A673 (cell line): Measurements from ENCODE around the gene CDHR3. TPM values are rescaled to one million over a fixed set of nuclear protein-coding genes. Genes with fewer than 3 reads are reported as not detected.

Source experiments
- BruUV-seq: library from RNA; stranded (reverse); fragments of 400-500 nt; replicated peaks from 2 replicates; lab custom pipeline; 2021; lab: Mats Ljungman, UMichigan
- CTCF ChIA-PET: fragments of 300-600 bp; sonication (Branson Sonifier 250); formaldehyde crosslinking; loops from one replicate; lab custom pipeline; 2022; ENCODE audit warnings: antibody characterized with exemption; lab: Charles Lee
- POLR2A ChIA-PET: fragments of 300-600 bp; sonication (Branson Sonifier 250); formaldehyde crosslinking; loops from one replicate; lab custom pipeline; 2022; ENCODE audit warnings: antibody characterized with exemption; ENCODE audit not compliant: low non-redundant PET; lab: Charles Lee
- DNase-seq: peaks from one replicate; pipeline ENCODE4 v3.0.0-alpha.2; 2015; ENCODE audit warnings: low spot score
- H3K27ac ChIP-seq: fragments of 200-600 bp; sonication (generic); 2 replicates; pipeline ENCODE4 v1.5.1; 2016; ENCODE audit warnings: mixed run types, low read depth, mild to moderate bottlenecking, mixed read lengths, antibody characterized with exemption, low read length; ENCODE audit not compliant: poor library complexity, severe bottlenecking
- H3K27me3 ChIP-seq: fragments of 200-600 bp; sonication (generic); replicated peaks from 2 replicates; pipeline ENCODE4 v1.6.1; 2017; ENCODE audit warnings: mixed run types, low read depth, mild to moderate bottlenecking, mixed read lengths, antibody characterized with exemption, low read length; ENCODE audit not compliant: insufficient read depth, poor library complexity
- H3K36me3 ChIP-seq: fragments of 200-600 bp; sonication (generic); 2 replicates; pipeline ENCODE4 v1.6.1; 2016; ENCODE audit warnings: mixed run types, mild to moderate bottlenecking, mixed read lengths, antibody characterized with exemption, low read length; ENCODE audit not compliant: insufficient read depth, poor library complexity, severe bottlenecking
- H3K4me1 ChIP-seq: fragments of 200-600 bp; sonication (generic); 2 replicates; pipeline ENCODE4 v1.6.1; 2017; ENCODE audit warnings: mixed run types, mild to moderate bottlenecking, mixed read lengths, antibody characterized with exemption, low read length; ENCODE audit not compliant: insufficient read depth, poor library complexity, severe bottlenecking
- H3K4me3 ChIP-seq: fragments of 200-600 bp; sonication (generic); 2 replicates; pipeline ENCODE4 v1.5.1; 2016; ENCODE audit warnings: low read depth, mixed run types, mild to moderate bottlenecking, mixed read lengths, low read length; ENCODE audit not compliant: poor library complexity, severe bottlenecking
- H3K9me3 ChIP-seq: fragments of 200-600 bp; sonication (generic); 2 replicates; pipeline ENCODE4 v1.6.1; 2016; ENCODE audit warnings: mixed run types, low read depth, mild to moderate bottlenecking, mixed read lengths, antibody characterized with exemption, low read length; ENCODE audit not compliant: poor library complexity, severe bottlenecking
- CTCF ChIP-seq: fragments of 300-800, 200-600 bp; sonication (generic); conservative IDR thresholded peaks from 2 replicates; pipeline ENCODE4 v1.5.1; 2017; ENCODE audit warnings: low read depth, mild to moderate bottlenecking, antibody characterized with exemption, low read length, moderate library complexity, mixed read lengths
- EZH2 ChIP-seq: fragments of 200-600 bp; sonication (generic); IDR thresholded peaks from 2 replicates; pipeline ENCODE4 v1.6.1; 2017; ENCODE audit warnings: borderline replicate concordance, low read depth, mild to moderate bottlenecking, mixed read lengths, antibody characterized with exemption, low read length; ENCODE audit not compliant: poor library complexity, severe bottlenecking
- intact Hi-C: fragments of 100-400 bp; cut with micrococcal nuclease; formaldehyde crosslinking; loops from one replicate; pipeline ENCODE4 v1.10.0; 2022; ENCODE audit not compliant: unreplicated experiment
- total RNA-seq: library from RNA; stranded (reverse); gene quantifications from 2 replicates; pipeline ENCODE4 v1.2.3, GENCODE V29; 2021

CDHR3 gene
- total RNA-seq, 1 experiment from 2014 or later = 13.9 TPM

GRCh38 chr7:106019470-106019820 lies 56.4 kb downstream of the CDHR3 start:
- Histone ChIP-seq H3K27ac (no peak overlapping the region), H3K27me3 (no peaks in the 10 kb centered on the region), H3K9me3 (no peaks in the 10 kb centered on the region), H3K4me3 (no peak overlapping the region), H3K4me1 (peaks cover 46% of the 10 kb centered on the region), H3K36me3 (no peaks in the 10 kb centered on the region)
- intact Hi-C loops = no loop called here
- CTCF ChIA-PET = no interaction called here
- TF ChIP-seq CTCF (no peak), EZH2 (no peak)
- DNase-seq = no peak
- BruUV-seq = no TSS peak
- POLR2A ChIA-PET = interaction anchor here (0.6 kb wide), 1 partner anchor 31 kb away, joined by 3 read pairs; no protein-coding TSS in a partner anchor

GRCh38 chr7:106021151-106022067 lies 58.3 kb downstream of the CDHR3 start:
- Histone ChIP-seq H3K9me3 (no peaks in the 10 kb centered on the region), H3K4me3 (no peak overlapping the region), H3K36me3 (no peaks in the 10 kb centered on the region), H3K4me1 (peaks cover 38% of the 10 kb centered on the region), H3K27ac (peak overlapping the region; percentile 97), H3K27me3 (no peaks in the 10 kb centered on the region)
- intact Hi-C loops = loop anchor here (5.0 kb wide), 1 partner anchor 89 kb away; no protein-coding TSS in a partner anchor
- POLR2A ChIA-PET = no interaction called here
- CTCF ChIA-PET = interaction anchor here (0.8 kb wide), 1 partner anchor 10 kb away, joined by 3 read pairs; no protein-coding TSS in a partner anchor
- no peak for TF ChIP-seq EZH2
- TF ChIP-seq CTCF = no peak
- peak; percentile 97 for DNase-seq
- no TSS peak for BruUV-seq

GRCh38 chr7:106022193-106022821 lies 59.2 kb downstream of the CDHR3 start:
- ChIA-PET CTCF (no interaction called here), POLR2A (interaction anchor here (0.6 kb wide), 1 partner anchor 18 kb away, joined by 3 read pairs; no protein-coding TSS in a partner anchor)
- intact Hi-C loops = loop anchor here (5.0 kb wide), 1 partner anchor 90 kb away; no protein-coding TSS in a partner anchor
- TF ChIP-seq CTCF (no peak), EZH2 (no peak)
- Histone ChIP-seq H3K27me3 (no peaks in the 10 kb centered on the region), H3K4me3 (no peak overlapping the region), H3K9me3 (no peaks in the 10 kb centered on the region), H3K27ac (peak overlapping the region; percentile 97), H3K36me3 (no peaks in the 10 kb centered on the region), H3K4me1 (peaks cover 37% of the 10 kb centered on the region)
- DNase-seq = no peak
- no TSS peak for BruUV-seq
